GM23338 (cell line): ENCODE results near the gene FHIT. TPM values are rescaled to one million over a fixed set of nuclear protein-coding genes. Genes with fewer than 3 reads are reported as not detected.

ENCODE experiments used
- ATAC-seq: fragments of 200-7000 bp; cut with Tn5 transposase; 3 replicates; pipeline ENCODE4 v1.9.1; 2020
- DNase-seq: peaks from one replicate; pipeline ENCODE4 v3.0.0-alpha.2; 2015; ENCODE audit warnings: low spot score
- H2AFZ ChIP-seq: fragments of 200-600 bp; sonication (generic); 2 replicates; pipeline ENCODE4 v1.8.0; 2016; ENCODE audit warnings: antibody characterized with exemption, mild to moderate bottlenecking, moderate library complexity
- H3F3A ChIP-seq: fragments of 200-600 bp; sonication (generic); replicated peaks from 2 replicates; pipeline ENCODE4 v1.8.0; 2017; ENCODE audit warnings: antibody characterized with exemption, mixed run types, low read depth
- H3K27ac ChIP-seq: fragments of 200-600 bp; sonication (generic); 2 replicates; pipeline ENCODE4 v1.6.1; 2016; ENCODE audit warnings: low read depth
- H3K27me3 ChIP-seq: fragments of 200-600 bp; sonication (generic); 2 replicates; pipeline ENCODE4 v1.8.0; 2016; ENCODE audit warnings: mild to moderate bottlenecking, mixed run types, moderate library complexity; ENCODE audit not compliant: insufficient read depth
- H3K36me3 ChIP-seq: fragments of 200-600 bp; sonication (generic); 2 replicates; pipeline ENCODE4 v1.8.0; 2016; ENCODE audit warnings: mild to moderate bottlenecking; ENCODE audit not compliant: insufficient read depth
- H3K4me1 ChIP-seq: fragments of 200-600 bp; sonication (generic); 2 replicates; pipeline ENCODE4 v1.8.0; 2016; ENCODE audit warnings: mild to moderate bottlenecking, moderate library complexity; ENCODE audit not compliant: insufficient read depth
- H3K4me2 ChIP-seq: fragments of 200-600 bp; sonication (generic); 2 replicates; pipeline ENCODE4 v1.7.1; 2017; ENCODE audit warnings: mixed run types
- H3K4me3 ChIP-seq: fragments of 200-600 bp; sonication (generic); 2 replicates; pipeline ENCODE4 v1.6.1; 2016; ENCODE audit warnings: mixed run types
- H3K79me2 ChIP-seq: fragments of 200-600 bp; sonication (generic); replicated peaks from 2 replicates; pipeline ENCODE4 v1.8.0; 2017; ENCODE audit warnings: mild to moderate bottlenecking; ENCODE audit not compliant: insufficient read depth
- H3K9me2 ChIP-seq: fragments of 200-600 bp; sonication (generic); 2 replicates; pipeline ENCODE4 v1.8.0; 2017; ENCODE audit not compliant: insufficient read depth
- H4K20me1 ChIP-seq: fragments of 200-600 bp; sonication (generic); replicated peaks from 2 replicates; pipeline ENCODE4 v1.8.0; 2017; ENCODE audit warnings: mild to moderate bottlenecking; ENCODE audit not compliant: insufficient read depth
- H3K27ac Mint-ChIP-seq: 2 replicates; pipeline ENCODE4 v1.8.0; 2020; ENCODE audit warnings: inconsistent platforms, mild to moderate bottlenecking, moderate library complexity, mixed read lengths
- H3K27me3 Mint-ChIP-seq: 3 replicates; pipeline ENCODE4 v1.8.0; 2022; ENCODE audit warnings: low read depth, mild to moderate bottlenecking, moderate library complexity, mixed read lengths, inconsistent platforms; ENCODE audit not compliant: insufficient read depth, poor library complexity
- H3K36me3 Mint-ChIP-seq: 3 replicates; pipeline ENCODE4 v1.8.0; 2021; ENCODE audit warnings: low read depth, mild to moderate bottlenecking, inconsistent platforms, moderate library complexity, mixed read lengths
- H3K4me1 Mint-ChIP-seq: 3 replicates; pipeline ENCODE4 v1.8.0; 2020; ENCODE audit warnings: mild to moderate bottlenecking, inconsistent platforms, mixed read lengths
- H3K4me3 Mint-ChIP-seq: 3 replicates; pipeline ENCODE4 v1.8.0; 2021; ENCODE audit warnings: moderate library complexity, mild to moderate bottlenecking, inconsistent platforms, mixed read lengths
- H3K9me3 Mint-ChIP-seq: 3 replicates; pipeline ENCODE4 v1.8.0; 2020; ENCODE audit warnings: moderate library complexity, mild to moderate bottlenecking, inconsistent platforms, mixed read lengths
- CREB1 ChIP-seq: fragments of 250-450 bp; sonication (Bioruptor Pico); IDR thresholded peaks from 2 replicates; pipeline ENCODE4 v1.5.0; 2020; ENCODE audit warnings: low read depth, mild to moderate bottlenecking, moderate library complexity
- ETS1 ChIP-seq: IDR thresholded peaks from 2 replicates; pipeline ENCODE4 v1.6.1; 2016; ENCODE audit warnings: antibody characterized with exemption
- EZH2 ChIP-seq: fragments of 200-600 bp; sonication (generic); IDR thresholded peaks from one replicate; pipeline ENCODE4 v1.8.0; 2017; ENCODE audit warnings: antibody characterized with exemption, mild to moderate bottlenecking, low read depth; ENCODE audit not compliant: unreplicated experiment
- JUNB ChIP-seq: IDR thresholded peaks from one replicate; pipeline ENCODE4 v1.6.1; 2016; ENCODE audit warnings: antibody characterized with exemption; ENCODE audit not compliant: unreplicated experiment
- POLR2AphosphoS5 ChIP-seq: IDR thresholded peaks from 2 replicates; pipeline ENCODE4 v1.6.1; 2016; ENCODE audit warnings: antibody characterized with exemption, low read depth
- STAT1 ChIP-seq: IDR thresholded peaks from one replicate; pipeline ENCODE4 v1.6.1; 2016; ENCODE audit warnings: antibody characterized with exemption; ENCODE audit not compliant: unreplicated experiment
- ZNF114 ChIP-seq: fragments of 250-450 bp; sonication (Bioruptor Pico); IDR thresholded peaks from 2 replicates; pipeline ENCODE4 v1.5.0; 2020; ENCODE audit warnings: mild to moderate bottlenecking, moderate library complexity
- ZNF331 ChIP-seq: fragments of 250-450 bp; sonication (Bioruptor Pico); IDR thresholded peaks from 2 replicates; pipeline ENCODE4 v1.5.0; 2020; ENCODE audit warnings: low read depth, mild to moderate bottlenecking, moderate library complexity
- ZNF462 ChIP-seq: fragments of 250-450 bp; sonication (Bioruptor Pico); IDR thresholded peaks from 2 replicates; pipeline ENCODE4 v1.5.0; 2020; ENCODE audit warnings: mild to moderate bottlenecking, moderate library complexity
- polyA plus RNA-seq: library from polyadenylated mRNA; unstranded; fragments of >200 nt; fragmentation: Nextera tagmentation; extraction: Ambion mirVana; gene quantifications from 2 replicates; pipeline ENCODE4 v1.2.1, GENCODE V29; 2016
- total RNA-seq: library from RNA; depleted of rRNA; stranded (reverse); fragments of >200 nt; shearing (Covaris generic); gene quantifications from 2 replicates; pipeline ENCODE4 v1.2.3, GENCODE V29; 2014
- TF ChIP-seq, protein P1 (sequence below): IDR thresholded peaks from one replicate; pipeline ENCODE4 v1.6.1; 2018; ENCODE audit warnings: antibody characterized with exemption; ENCODE audit not compliant: unreplicated experiment
- TF ChIP-seq, protein P2 (sequence below), 2 experiments: fragments of 200-600 bp in 1 of 2; sonication (generic) in 1 of 2; conservative IDR thresholded peaks; 2 replicates each; pipeline versions ENCODE4 v1.5.1 to v1.6.1; 2016 to 2017; ENCODE audit warnings: antibody characterized with exemption in 2 of 2, low read depth in 2 of 2, mild to moderate bottlenecking in 2 of 2, moderate library complexity in 1 of 2

The FHIT gene
- total and polyA plus RNA-seq, 2 experiments from 2014 or later, result 3.0 to 8.3 TPM

DNA sequence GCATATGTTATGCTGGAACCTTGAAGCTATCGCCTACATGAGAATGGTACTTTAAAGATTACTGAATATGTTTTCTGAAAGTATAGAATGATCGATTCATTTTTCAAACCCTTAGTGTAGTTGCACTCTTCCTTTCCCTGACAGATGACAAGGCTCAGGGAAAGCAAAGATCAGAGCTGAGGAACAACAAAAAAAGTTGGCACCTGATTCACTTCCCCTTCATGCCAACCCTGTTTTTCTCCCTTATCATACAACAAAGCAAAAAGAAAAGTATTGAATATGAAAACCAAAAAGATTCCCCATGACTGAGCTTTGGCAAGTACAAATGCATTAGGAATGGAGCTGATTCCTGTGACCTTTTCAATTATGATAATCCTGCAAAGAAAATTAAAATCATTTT, 1012.7 kb downstream of the FHIT start:
- no peak for ATAC-seq
- H3K4me1 ChIP-seq, result peaks cover 22% of the 10 kb centered on the region
- no peak overlapping the region for H3K4me3 ChIP-seq
- no peaks in the 10 kb centered on the region for H4K20me1 ChIP-seq
- no peak overlapping the region for H3K4me2 ChIP-seq
- no peaks in the 10 kb centered on the region for H3K27me3 ChIP-seq
- H3K79me2 ChIP-seq, result no peaks in the 10 kb centered on the region
- peaks cover 28% of the 10 kb centered on the region for H3K4me1 Mint-ChIP-seq
- no peak overlapping the region for H2AFZ ChIP-seq
- no peaks in the 10 kb centered on the region for H3K36me3 Mint-ChIP-seq
- H3K4me3 Mint-ChIP-seq, result no peak overlapping the region
- H3F3A ChIP-seq, result no peaks in the 10 kb centered on the region
- DNase-seq, result no peak
- no peaks in the 10 kb centered on the region for H3K27me3 Mint-ChIP-seq
- TF ChIP-seq ZNF331 (CRISPR knock-in tag), result no peak
- TF ChIP-seq STAT1, result no peak
- TF ChIP-seq POLR2AphosphoS5, result no peak
- TF ChIP-seq ZNF114 (CRISPR knock-in tag), result no peak
- TF ChIP-seq, protein P1, sequence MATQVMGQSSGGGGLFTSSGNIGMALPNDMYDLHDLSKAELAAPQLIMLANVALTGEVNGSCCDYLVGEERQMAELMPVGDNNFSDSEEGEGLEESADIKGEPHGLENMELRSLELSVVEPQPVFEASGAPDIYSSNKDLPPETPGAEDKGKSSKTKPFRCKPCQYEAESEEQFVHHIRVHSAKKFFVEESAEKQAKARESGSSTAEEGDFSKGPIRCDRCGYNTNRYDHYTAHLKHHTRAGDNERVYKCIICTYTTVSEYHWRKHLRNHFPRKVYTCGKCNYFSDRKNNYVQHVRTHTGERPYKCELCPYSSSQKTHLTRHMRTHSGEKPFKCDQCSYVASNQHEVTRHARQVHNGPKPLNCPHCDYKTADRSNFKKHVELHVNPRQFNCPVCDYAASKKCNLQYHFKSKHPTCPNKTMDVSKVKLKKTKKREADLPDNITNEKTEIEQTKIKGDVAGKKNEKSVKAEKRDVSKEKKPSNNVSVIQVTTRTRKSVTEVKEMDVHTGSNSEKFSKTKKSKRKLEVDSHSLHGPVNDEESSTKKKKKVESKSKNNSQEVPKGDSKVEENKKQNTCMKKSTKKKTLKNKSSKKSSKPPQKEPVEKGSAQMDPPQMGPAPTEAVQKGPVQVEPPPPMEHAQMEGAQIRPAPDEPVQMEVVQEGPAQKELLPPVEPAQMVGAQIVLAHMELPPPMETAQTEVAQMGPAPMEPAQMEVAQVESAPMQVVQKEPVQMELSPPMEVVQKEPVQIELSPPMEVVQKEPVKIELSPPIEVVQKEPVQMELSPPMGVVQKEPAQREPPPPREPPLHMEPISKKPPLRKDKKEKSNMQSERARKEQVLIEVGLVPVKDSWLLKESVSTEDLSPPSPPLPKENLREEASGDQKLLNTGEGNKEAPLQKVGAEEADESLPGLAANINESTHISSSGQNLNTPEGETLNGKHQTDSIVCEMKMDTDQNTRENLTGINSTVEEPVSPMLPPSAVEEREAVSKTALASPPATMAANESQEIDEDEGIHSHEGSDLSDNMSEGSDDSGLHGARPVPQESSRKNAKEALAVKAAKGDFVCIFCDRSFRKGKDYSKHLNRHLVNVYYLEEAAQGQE, result no peak
- no peak for TF ChIP-seq CREB1 (CRISPR knock-in tag)
- TF ChIP-seq ETS1, result no peak
- no peak for TF ChIP-seq JUNB
- H3K27ac Mint-ChIP-seq, result no peak overlapping the region
- no peaks in the 10 kb centered on the region for H3K36me3 ChIP-seq
- H3K9me2 ChIP-seq, result peaks cover 4% of the 10 kb centered on the region; the same call in 1 of the 2 replicates
- H3K27ac ChIP-seq, result no peak overlapping the region
- peaks cover 4% of the 10 kb centered on the region; the same call in 1 of the 3 replicates for H3K9me3 Mint-ChIP-seq

DNA sequence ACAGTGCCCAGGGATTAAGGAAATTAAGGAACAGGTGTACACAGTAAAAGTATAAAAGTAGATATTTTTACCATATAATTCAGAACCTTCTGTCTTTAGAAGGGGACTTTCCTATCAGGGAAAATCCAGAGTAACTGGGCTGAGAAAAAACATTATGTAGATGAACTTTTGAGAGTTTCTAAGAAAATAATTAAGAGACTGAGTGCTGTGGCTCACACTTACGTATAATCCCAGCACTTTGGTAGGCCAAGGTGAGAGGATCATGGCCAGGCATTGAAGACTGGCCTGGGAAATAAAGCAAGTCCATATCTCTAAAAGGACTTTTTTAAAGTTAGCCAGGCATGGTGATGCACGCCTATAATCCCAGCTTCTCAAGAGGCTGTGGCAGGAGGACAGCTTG, 1021.8 kb downstream of the FHIT start:
- Mint-ChIP-seq H3K36me3 (no peaks in the 10 kb centered on the region), H3K27me3 (peaks cover 1% of the 10 kb centered on the region)
- TF ChIP-seq EZH2 (no peak), ZNF462 (CRISPR knock-in tag) (no peak)
- TF ChIP-seq, protein P2, sequence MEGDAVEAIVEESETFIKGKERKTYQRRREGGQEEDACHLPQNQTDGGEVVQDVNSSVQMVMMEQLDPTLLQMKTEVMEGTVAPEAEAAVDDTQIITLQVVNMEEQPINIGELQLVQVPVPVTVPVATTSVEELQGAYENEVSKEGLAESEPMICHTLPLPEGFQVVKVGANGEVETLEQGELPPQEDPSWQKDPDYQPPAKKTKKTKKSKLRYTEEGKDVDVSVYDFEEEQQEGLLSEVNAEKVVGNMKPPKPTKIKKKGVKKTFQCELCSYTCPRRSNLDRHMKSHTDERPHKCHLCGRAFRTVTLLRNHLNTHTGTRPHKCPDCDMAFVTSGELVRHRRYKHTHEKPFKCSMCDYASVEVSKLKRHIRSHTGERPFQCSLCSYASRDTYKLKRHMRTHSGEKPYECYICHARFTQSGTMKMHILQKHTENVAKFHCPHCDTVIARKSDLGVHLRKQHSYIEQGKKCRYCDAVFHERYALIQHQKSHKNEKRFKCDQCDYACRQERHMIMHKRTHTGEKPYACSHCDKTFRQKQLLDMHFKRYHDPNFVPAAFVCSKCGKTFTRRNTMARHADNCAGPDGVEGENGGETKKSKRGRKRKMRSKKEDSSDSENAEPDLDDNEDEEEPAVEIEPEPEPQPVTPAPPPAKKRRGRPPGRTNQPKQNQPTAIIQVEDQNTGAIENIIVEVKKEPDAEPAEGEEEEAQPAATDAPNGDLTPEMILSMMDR (conservative IDR thresholded peaks at IDR 0.05; ENCODE audit: low read depth in 2 of 2), result no peak

More for the DNA sequence above, 1021.8 kb downstream of the FHIT start:
- H3K27ac Mint-ChIP-seq, result no peak overlapping the region
- H3K27me3 ChIP-seq, result no peaks in the 10 kb centered on the region
- H3K9me2 ChIP-seq, result peaks cover 17% of the 10 kb centered on the region
- no peaks in the 10 kb centered on the region for H3K4me1 ChIP-seq
- no peaks in the 10 kb centered on the region for H3K4me1 Mint-ChIP-seq
- H4K20me1 ChIP-seq, result no peaks in the 10 kb centered on the region
- H3K4me3 Mint-ChIP-seq, result no peak overlapping the region
- H3K4me2 ChIP-seq, result no peak overlapping the region
- no peak overlapping the region for H3K4me3 ChIP-seq
- no peaks in the 10 kb centered on the region for H3K79me2 ChIP-seq
- H3F3A ChIP-seq, result no peaks in the 10 kb centered on the region
- DNase-seq (no peak), ATAC-seq (no peak)
- H3K9me3 Mint-ChIP-seq, result peaks cover 5% of the 10 kb centered on the region; the same call in 1 of the 3 replicates
- no peak overlapping the region for H2AFZ ChIP-seq
- no peak overlapping the region for H3K27ac ChIP-seq
- H3K36me3 ChIP-seq, result no peaks in the 10 kb centered on the region
